NB4 (cell line): ENCODE results near the gene NT5DC3.

Experiments used
- MAX ChIP-seq: IDR thresholded peaks from 2 replicates; pipeline ENCODE4 v1.6.1; 2011; ENCODE audit warnings: low read depth, low read length
- POLR2A ChIP-seq: IDR thresholded peaks from 2 replicates; pipeline ENCODE4 v1.6.1; 2011; ENCODE audit warnings: mild to moderate bottlenecking; ENCODE audit not compliant: insufficient read length; ENCODE audit errors: extremely low read depth
- TF ChIP-seq, protein P1 (sequence below): IDR thresholded peaks from one replicate; pipeline ENCODE4 v1.5.1; 2012; ENCODE audit warnings: low read depth, low read length

DNA sequence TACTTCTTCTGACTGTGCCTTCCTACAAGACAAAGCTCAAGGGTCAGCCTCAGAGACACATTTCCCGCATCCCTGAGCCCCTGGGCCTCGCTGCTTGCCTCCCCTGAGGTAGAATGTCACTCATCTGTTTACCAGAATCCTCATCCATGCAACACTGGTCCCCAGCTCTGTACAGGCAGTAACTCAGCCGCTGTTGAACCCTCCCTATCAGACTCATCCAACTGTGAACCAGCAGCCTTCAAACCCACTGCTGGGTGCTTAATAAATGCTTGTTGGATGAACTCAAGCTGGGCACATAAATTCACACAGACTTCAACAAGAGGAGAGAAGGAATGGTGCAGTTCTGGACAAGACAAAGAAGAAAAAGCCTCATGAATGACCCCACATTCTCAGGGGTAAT lies 6.1 kb downstream of the NT5DC3 start:
- TF ChIP-seq, protein P1, sequence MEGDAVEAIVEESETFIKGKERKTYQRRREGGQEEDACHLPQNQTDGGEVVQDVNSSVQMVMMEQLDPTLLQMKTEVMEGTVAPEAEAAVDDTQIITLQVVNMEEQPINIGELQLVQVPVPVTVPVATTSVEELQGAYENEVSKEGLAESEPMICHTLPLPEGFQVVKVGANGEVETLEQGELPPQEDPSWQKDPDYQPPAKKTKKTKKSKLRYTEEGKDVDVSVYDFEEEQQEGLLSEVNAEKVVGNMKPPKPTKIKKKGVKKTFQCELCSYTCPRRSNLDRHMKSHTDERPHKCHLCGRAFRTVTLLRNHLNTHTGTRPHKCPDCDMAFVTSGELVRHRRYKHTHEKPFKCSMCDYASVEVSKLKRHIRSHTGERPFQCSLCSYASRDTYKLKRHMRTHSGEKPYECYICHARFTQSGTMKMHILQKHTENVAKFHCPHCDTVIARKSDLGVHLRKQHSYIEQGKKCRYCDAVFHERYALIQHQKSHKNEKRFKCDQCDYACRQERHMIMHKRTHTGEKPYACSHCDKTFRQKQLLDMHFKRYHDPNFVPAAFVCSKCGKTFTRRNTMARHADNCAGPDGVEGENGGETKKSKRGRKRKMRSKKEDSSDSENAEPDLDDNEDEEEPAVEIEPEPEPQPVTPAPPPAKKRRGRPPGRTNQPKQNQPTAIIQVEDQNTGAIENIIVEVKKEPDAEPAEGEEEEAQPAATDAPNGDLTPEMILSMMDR = no peak
- TF ChIP-seq POLR2A = no peak
- no peak for TF ChIP-seq MAX
